Activated B cell treated with CpG ODN at 0.5 μM for 24 hours (primary cell): ENCODE data around the gene RSPH6A. TPM values are rescaled to one million over a fixed set of nuclear protein-coding genes. Genes with fewer than 3 reads are reported as not detected.

Experiments used
- ATAC-seq: fragments of 200-7000 bp; cut with Tn5 transposase; one replicate; pipeline ENCODE4 v1.10.0; 2021; ENCODE audit warnings: low read depth, mild to moderate bottlenecking, moderate library complexity
- CTCF ChIA-PET: fragments of 350-600 bp; sonication (Branson Sonifier 250); formaldehyde crosslinking; loops from one replicate; lab custom pipeline; 2021; ENCODE audit warnings: antibody characterized with exemption; lab: Charles Lee
- POLR2A ChIA-PET: fragments of 350-600 bp; sonication (Branson Sonifier 250); formaldehyde crosslinking; loops from one replicate; lab custom pipeline; 2021; ENCODE audit warnings: antibody characterized with exemption; lab: Charles Lee
- DNase-seq: peaks from one replicate; pipeline ENCODE4 v3.0.0; 2022
- H3K27ac Mint-ChIP-seq: one replicate; pipeline ENCODE4 v1.8.0; 2020; ENCODE audit warnings: mixed read lengths
- H3K27me3 Mint-ChIP-seq: one replicate; pipeline ENCODE4 v1.8.0; 2021; ENCODE audit warnings: mixed read lengths
- H3K36me3 Mint-ChIP-seq: one replicate; pipeline ENCODE4 v1.8.0; 2021; ENCODE audit warnings: low read depth, mixed read lengths
- H3K4me1 Mint-ChIP-seq: one replicate; pipeline ENCODE4 v1.8.0; 2021; ENCODE audit warnings: mixed read lengths
- H3K4me3 Mint-ChIP-seq: one replicate; pipeline ENCODE4 v1.8.0; 2020; ENCODE audit warnings: mild to moderate bottlenecking, mixed read lengths
- H3K9me3 Mint-ChIP-seq: one replicate; pipeline ENCODE4 v1.8.0; 2020; ENCODE audit warnings: mixed read lengths
- CTCF ChIP-seq: fragments of 200-600 bp; IDR thresholded peaks from one replicate; pipeline ENCODE4 v1.8.0; 2022; ENCODE audit warnings: antibody characterized with exemption, mild to moderate bottlenecking
- intact Hi-C: fragments of 100-400 bp; cut with micrococcal nuclease; formaldehyde crosslinking; loops from one replicate; pipeline ENCODE4 v1.15.1; 2024
- total RNA-seq: library from RNA; stranded (reverse); gene quantifications from 2 replicates; pipeline ENCODE4 v1.2.3, GENCODE V29; 2022

RSPH6A gene
- total RNA-seq: 0.29 and 0.51 TPM in 2 replicates

GRCh38 chr19:45814851-45815480, at the start of gene RSPH6A:
RSPH6A (minus strand) TSS chr19:45815308; CDS start chr19:45815176, 132 bp downstream.
- intact Hi-C loops: loop anchor here (5.0 kb wide), 2 partner anchors 372 to 452 kb away; no protein-coding TSS in a partner anchor
- DNase-seq (no peak), ATAC-seq (no peak)
- Mint-ChIP-seq H3K4me1 (peaks cover 9% of the 10 kb centered on the region), H3K9me3 (no peaks in the 10 kb centered on the region), H3K36me3 (peaks cover 10% of the 10 kb centered on the region), H3K27ac (no peak within 1 kb of the TSS), H3K27me3 (no peaks in the 10 kb centered on the region), H3K4me3 (peak within 1 kb of the TSS; percentile 28)
- POLR2A ChIA-PET: interaction anchor here (0.5 kb wide), 1 partner anchor 87 kb away, joined by 5 read pairs; no protein-coding TSS in a partner anchor
- TF ChIP-seq CTCF: no peak
- CTCF ChIA-PET: no interaction called here

GRCh38 chr19:45864629-45865082, 49.5 kb upstream of the RSPH6A start:
- ChIA-PET CTCF (interaction anchor here (1.2 to 2.7 kb wide), 5 partner anchors 17 to 152 kb away, joined by 3 to 16 read pairs (median 4); no protein-coding TSS in a partner anchor), POLR2A (interaction anchor here (0.6 to 2.5 kb wide), 4 partner anchors 15 to 147 kb away, joined by 3 to 33 read pairs (median 7); partner anchors contain the start of gene IRF2BP1)
- ATAC-seq (no peak), DNase-seq (no peak)
- Mint-ChIP-seq H3K36me3 (peaks cover 15% of the 10 kb centered on the region), H3K4me3 (peak overlapping the region; percentile 66), H3K9me3 (no peaks in the 10 kb centered on the region), H3K27me3 (peaks cover 19% of the 10 kb centered on the region), H3K27ac (no peak overlapping the region), H3K4me1 (peaks cover 37% of the 10 kb centered on the region)
- TF ChIP-seq CTCF: no peak
- intact Hi-C loops: loop anchor here (5.0 to 10.0 kb wide), 3 partner anchors 403 to 790 kb away; partner anchors contain the start of genes GEMIN7, POLR1G, PPP1R13L and ZNF296

GRCh38 chr19:45863840-45864628, 48.9 kb upstream of the RSPH6A start, which contains the start of gene FOXA3:
FOXA3 (plus strand) TSS chr19:45864326; CDS start chr19:45864457, 131 bp downstream.
- peak; percentile 63 for DNase-seq
- TF ChIP-seq CTCF: no peak
- ATAC-seq: peak; percentile 10
- ChIA-PET POLR2A (interaction anchor here (0.6 to 2.5 kb wide), 22 partner anchors 9 to 849 kb away, joined by 3 to 33 read pairs (median 4); partner anchors contain the start of genes BLOC1S3, DMWD, FOSB and IRF2BP1), CTCF (interaction anchor here (0.8 to 2.7 kb wide), 9 partner anchors 18 to 153 kb away, joined by 3 to 16 read pairs (median 4); partner anchors contain the start of genes MYPOP and SIX5)
- Mint-ChIP-seq H3K4me3 (peak within 1 kb of the TSS; percentile 96), H3K9me3 (no peaks in the 10 kb centered on the region), H3K27ac (peak within 1 kb of the TSS; percentile 96), H3K36me3 (peaks cover 22% of the 10 kb centered on the region), H3K27me3 (peaks cover 19% of the 10 kb centered on the region), H3K4me1 (peaks cover 37% of the 10 kb centered on the region)
- intact Hi-C loops: loop anchor here (1.0 to 10.0 kb wide), 14 partner anchors 22 to 987 kb away; partner anchors contain the start of genes AP2S1, CCDC61, DMWD and GEMIN7

GRCh38 chr19:45863335-45863839, 48.3 kb upstream of the RSPH6A start:
- CTCF ChIA-PET: interaction anchor here (0.8 to 2.7 kb wide), 8 partner anchors 19 to 153 kb away, joined by 3 to 16 read pairs (median 4); partner anchors contain the start of genes MYPOP and SIX5
- Mint-ChIP-seq H3K36me3 (peaks cover 28% of the 10 kb centered on the region), H3K4me1 (peaks cover 37% of the 10 kb centered on the region), H3K27ac (peak overlapping the region; percentile 96), H3K9me3 (no peaks in the 10 kb centered on the region), H3K4me3 (peak overlapping the region; percentile 96), H3K27me3 (peaks cover 19% of the 10 kb centered on the region)
- intact Hi-C loops: loop anchor here (1.0 to 10.0 kb wide), 14 partner anchors 23 to 987 kb away; partner anchors contain the start of genes AP2S1, CCDC61, DMWD and GEMIN7
- no peak for DNase-seq
- POLR2A ChIA-PET: interaction anchor here (0.6 to 2.5 kb wide), 22 partner anchors 9 to 848 kb away, joined by 3 to 33 read pairs (median 4); partner anchors contain the start of genes BLOC1S3, DMWD, FOSB and IRF2BP1
- TF ChIP-seq CTCF: no peak
- ATAC-seq: no peak
